OCI-LY1 (cell line): Measurements from ENCODE around the gene PIH1D1.

ENCODE experiments used
- H2AFZ ChIP-seq: fragments of 200-600 bp; sonication (generic), shearing (Covaris generic); 2 replicates; pipeline ENCODE4 v1.6.0; 2014; ENCODE audit warnings: antibody characterized with exemption, mild to moderate bottlenecking, low read length
- H3F3A ChIP-seq: fragments of 200-600 bp; sonication (generic), shearing (Covaris generic); 2 replicates; pipeline ENCODE4 v1.6.0; 2014; ENCODE audit warnings: mild to moderate bottlenecking, antibody characterized with exemption, low read length, moderate library complexity; ENCODE audit not compliant: insufficient read depth
- H3K27ac ChIP-seq: fragments of 200-600 bp; sonication (generic); 2 replicates; pipeline ENCODE4 v1.5.1; 2014; ENCODE audit warnings: low read length, mixed run types, mild to moderate bottlenecking, low read depth; ENCODE audit not compliant: poor library complexity, severe bottlenecking
- H3K27me3 ChIP-seq: fragments of 200-600 bp; sonication (generic); 2 replicates; pipeline ENCODE4 v1.6.0; 2014; ENCODE audit warnings: antibody characterized with exemption, mild to moderate bottlenecking, low read length, moderate library complexity; ENCODE audit not compliant: insufficient read depth
- H3K36me3 ChIP-seq: fragments of 200-600 bp; sonication (generic); 2 replicates; pipeline ENCODE4 v1.6.1; 2014; ENCODE audit warnings: mild to moderate bottlenecking, antibody characterized with exemption, low read length, moderate library complexity, mixed read lengths; ENCODE audit not compliant: insufficient read depth
- H3K4me1 ChIP-seq: fragments of 200-600 bp; sonication (generic); 2 replicates; pipeline ENCODE4 v1.5.1; 2014; ENCODE audit warnings: mild to moderate bottlenecking, low read length, moderate library complexity; ENCODE audit not compliant: insufficient read depth, severe bottlenecking
- H3K4me2 ChIP-seq: fragments of 200-600 bp; sonication (generic), shearing (Covaris generic); 2 replicates; pipeline ENCODE4 v1.6.1; 2014; ENCODE audit warnings: low read length
- H3K4me3 ChIP-seq: fragments of 200-600 bp; sonication (generic); 2 replicates; pipeline ENCODE4 v1.5.1; 2014; ENCODE audit warnings: low read length, low read depth, mild to moderate bottlenecking, mixed read lengths; ENCODE audit not compliant: poor library complexity, severe bottlenecking
- H3K79me2 ChIP-seq: fragments of 200-600 bp; shearing (Covaris generic); 2 replicates; pipeline ENCODE4 v1.6.1; 2016; ENCODE audit warnings: mixed run types, low read length, mixed read lengths; ENCODE audit not compliant: insufficient read depth
- H3K9ac ChIP-seq: fragments of 200-600 bp; sonication (generic), shearing (Covaris generic); 2 replicates; pipeline ENCODE4 v1.6.1; 2014; ENCODE audit warnings: mild to moderate bottlenecking, low read length, mixed read lengths
- H3K9me2 ChIP-seq: fragments of 200-600 bp; sonication (generic), shearing (Covaris generic); 2 replicates; pipeline ENCODE4 v1.6.1; 2014; ENCODE audit warnings: low read depth, mild to moderate bottlenecking, low read length, mixed read lengths
- H3K9me3 ChIP-seq: fragments of 200-600 bp; shearing (Covaris generic); 2 replicates; pipeline ENCODE4 v1.6.1; 2014; ENCODE audit warnings: low read length, mixed read lengths
- H4K20me1 ChIP-seq: fragments of 200-600 bp; sonication (generic), shearing (Covaris generic); 2 replicates; pipeline ENCODE4 v1.6.0; 2016; ENCODE audit warnings: mild to moderate bottlenecking, low read length; ENCODE audit not compliant: insufficient read depth
- EZH2 ChIP-seq: fragments of 200-600 bp; sonication (generic), shearing (Covaris generic); IDR thresholded peaks from 2 replicates; pipeline ENCODE4 v1.8.0; 2017; ENCODE audit warnings: borderline replicate concordance, mixed run types, mild to moderate bottlenecking, antibody characterized with exemption, low read length, moderate library complexity, mixed read lengths
- TF ChIP-seq, protein P1 (sequence below): fragments of 200-600 bp; sonication (generic), shearing (Covaris generic); IDR thresholded peaks from 2 replicates; pipeline ENCODE4 v1.5.1; 2017; ENCODE audit warnings: mild to moderate bottlenecking, antibody characterized with exemption, low read length, moderate library complexity, mixed read lengths

Gene PIH1D1

DNA sequence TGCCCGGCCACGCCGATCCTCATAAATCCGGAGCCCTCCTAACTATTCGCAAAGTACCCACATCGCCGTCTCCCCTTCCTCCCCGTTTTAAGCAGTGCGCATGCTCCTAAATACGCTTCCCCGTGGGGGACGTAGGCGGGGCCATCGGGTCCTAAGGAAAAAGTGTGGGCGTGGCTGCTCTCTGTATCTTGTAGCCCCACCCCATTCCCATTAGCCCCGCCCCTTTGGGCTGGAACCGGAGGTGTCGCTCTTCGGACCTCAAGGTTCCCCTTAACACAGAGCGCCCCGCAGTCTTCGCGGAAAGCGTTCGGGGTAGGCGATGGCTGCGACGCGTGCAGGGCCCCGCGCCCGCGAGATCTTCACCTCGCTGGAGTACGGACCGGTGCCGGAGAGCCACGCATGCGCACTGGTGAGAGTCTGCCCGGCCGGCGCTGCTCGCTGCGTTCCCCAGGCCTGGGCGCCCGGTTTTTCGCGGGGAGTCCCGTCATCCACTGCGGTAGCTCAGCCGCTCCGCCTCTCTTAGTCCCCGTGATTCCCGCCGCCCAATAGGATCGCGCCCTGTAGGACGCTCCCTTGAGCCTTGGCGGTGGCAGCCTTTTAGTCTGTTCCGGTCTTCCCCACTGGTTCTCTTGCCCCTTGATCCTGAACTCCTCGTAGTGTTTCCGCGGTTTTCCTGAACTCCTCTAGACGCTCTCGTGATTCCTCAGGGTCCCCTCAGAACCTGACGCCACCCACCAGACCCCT is 1.6 kb upstream of the PIH1D1 start, which contains the start of gene ALDH16A1:
Gene ALDH16A1 (plus strand): TSS at position 213 of the 744 bp plus-strand sequence. CDS start 107 bp downstream, at position 320.
- H4K20me1 ChIP-seq, result no peaks in the 10 kb centered on the region
- peaks cover 18% of the 10 kb centered on the region; the same call in 1 of the 2 replicates for H3K36me3 ChIP-seq
- peaks cover 7% of the 10 kb centered on the region; the same call in 1 of the 2 replicates for H3F3A ChIP-seq
- TF ChIP-seq, protein P1, sequence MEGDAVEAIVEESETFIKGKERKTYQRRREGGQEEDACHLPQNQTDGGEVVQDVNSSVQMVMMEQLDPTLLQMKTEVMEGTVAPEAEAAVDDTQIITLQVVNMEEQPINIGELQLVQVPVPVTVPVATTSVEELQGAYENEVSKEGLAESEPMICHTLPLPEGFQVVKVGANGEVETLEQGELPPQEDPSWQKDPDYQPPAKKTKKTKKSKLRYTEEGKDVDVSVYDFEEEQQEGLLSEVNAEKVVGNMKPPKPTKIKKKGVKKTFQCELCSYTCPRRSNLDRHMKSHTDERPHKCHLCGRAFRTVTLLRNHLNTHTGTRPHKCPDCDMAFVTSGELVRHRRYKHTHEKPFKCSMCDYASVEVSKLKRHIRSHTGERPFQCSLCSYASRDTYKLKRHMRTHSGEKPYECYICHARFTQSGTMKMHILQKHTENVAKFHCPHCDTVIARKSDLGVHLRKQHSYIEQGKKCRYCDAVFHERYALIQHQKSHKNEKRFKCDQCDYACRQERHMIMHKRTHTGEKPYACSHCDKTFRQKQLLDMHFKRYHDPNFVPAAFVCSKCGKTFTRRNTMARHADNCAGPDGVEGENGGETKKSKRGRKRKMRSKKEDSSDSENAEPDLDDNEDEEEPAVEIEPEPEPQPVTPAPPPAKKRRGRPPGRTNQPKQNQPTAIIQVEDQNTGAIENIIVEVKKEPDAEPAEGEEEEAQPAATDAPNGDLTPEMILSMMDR, result no peak
- TF ChIP-seq EZH2, result no peak
- peak within 1 kb of the TSS; percentile 89 for H3K27ac ChIP-seq
- peak within 1 kb of the TSS; percentile 91 for H3K9ac ChIP-seq
- H3K4me1 ChIP-seq, result peaks cover 31% of the 10 kb centered on the region
- peaks cover 7% of the 10 kb centered on the region; the same call in 1 of the 2 replicates for H3K79me2 ChIP-seq
- no peaks in the 10 kb centered on the region for H3K27me3 ChIP-seq
- H3K9me3 ChIP-seq, result no peaks in the 10 kb centered on the region
- H3K4me2 ChIP-seq, result peak within 1 kb of the TSS; percentile 77
- peak within 1 kb of the TSS; percentile 77 for H3K4me3 ChIP-seq
- H3K9me2 ChIP-seq, result no peaks in the 10 kb centered on the region
- no peak within 1 kb of the TSS for H2AFZ ChIP-seq

DNA sequence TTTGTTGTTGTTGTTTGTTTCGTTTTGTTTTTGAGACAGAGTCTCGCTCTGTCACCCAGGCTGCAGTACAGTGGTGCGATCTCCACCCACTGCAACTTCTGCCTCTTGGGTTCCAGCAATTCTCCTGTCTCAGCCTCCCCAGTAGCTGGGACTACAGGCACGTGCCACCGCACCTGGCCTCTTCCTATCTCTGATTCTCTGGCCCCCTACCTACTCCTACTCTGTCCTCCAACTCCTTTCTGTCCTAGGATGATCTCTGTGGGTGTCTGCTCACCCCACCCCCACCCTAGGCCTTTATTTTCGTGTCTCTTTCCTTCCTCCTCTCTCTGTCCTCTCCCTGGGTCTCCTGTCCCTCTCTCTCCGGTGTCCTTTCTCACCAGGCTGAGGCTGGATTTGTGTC is 1.2 kb downstream of the PIH1D1 start:
- peaks cover 7% of the 10 kb centered on the region; the same call in 1 of the 2 replicates for H3F3A ChIP-seq
- H3K36me3 ChIP-seq, result peaks cover 34% of the 10 kb centered on the region
- no peaks in the 10 kb centered on the region for H3K9me3 ChIP-seq
- peak overlapping the region; percentile 91 for H3K4me2 ChIP-seq
- H3K27ac ChIP-seq, result peak overlapping the region; percentile 72
- peak overlapping the region; percentile 99 for H3K9ac ChIP-seq
- peak overlapping the region; percentile 77 for H3K4me3 ChIP-seq
- TF ChIP-seq, protein P1, result no peak
- no peak for TF ChIP-seq EZH2
- H3K79me2 ChIP-seq, result peaks cover 7% of the 10 kb centered on the region; the same call in 1 of the 2 replicates
- H3K27me3 ChIP-seq, result no peaks in the 10 kb centered on the region
- H4K20me1 ChIP-seq, result no peaks in the 10 kb centered on the region
- H2AFZ ChIP-seq, result no peak overlapping the region
- no peaks in the 10 kb centered on the region for H3K9me2 ChIP-seq
- H3K4me1 ChIP-seq, result peaks cover 24% of the 10 kb centered on the region

DNA sequence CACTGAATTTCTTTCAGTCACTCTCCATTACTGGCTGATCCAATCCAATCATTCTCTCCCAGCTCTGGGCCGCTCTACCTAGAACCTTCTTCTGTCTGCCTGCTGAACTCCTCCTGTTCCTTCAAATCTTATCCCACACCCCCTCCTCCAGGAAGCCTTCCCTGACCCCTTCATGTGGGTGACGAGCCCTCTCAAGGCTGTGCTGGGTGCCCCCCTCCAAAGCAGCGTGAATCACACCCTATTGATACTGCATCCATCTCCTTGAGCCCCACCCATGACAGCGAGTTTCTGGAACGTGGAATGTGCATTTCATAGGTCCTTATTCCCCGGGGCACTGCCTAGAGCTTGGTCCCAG is 3.2 kb downstream of the PIH1D1 start:
- H3K27me3 ChIP-seq, result no peaks in the 10 kb centered on the region
- H3K27ac ChIP-seq, result no peak overlapping the region
- H3K4me3 ChIP-seq, result no peak overlapping the region
- H3K4me1 ChIP-seq, result peaks cover 21% of the 10 kb centered on the region
- H3K9me3 ChIP-seq, result no peaks in the 10 kb centered on the region
- no peak overlapping the region for H3K4me2 ChIP-seq
- no peaks in the 10 kb centered on the region for H3K9me2 ChIP-seq
- peaks cover 30% of the 10 kb centered on the region for H3K36me3 ChIP-seq
- no peak overlapping the region for H2AFZ ChIP-seq
- peaks cover 7% of the 10 kb centered on the region; the same call in 1 of the 2 replicates for H3K79me2 ChIP-seq
- no peaks in the 10 kb centered on the region for H4K20me1 ChIP-seq
- TF ChIP-seq, protein P1, result no peak
- no peak for TF ChIP-seq EZH2
- H3F3A ChIP-seq, result peaks cover 7% of the 10 kb centered on the region
- no peak overlapping the region for H3K9ac ChIP-seq
